Epidermal melanocyte (primary cell): ENCODE results near the gene ZNF554.

Source experiments
- DNase-seq: peaks from one replicate; pipeline ENCODE4 v3.0.0; 2011; ENCODE audit warnings: low spot score; ENCODE audit not compliant: insufficient read length

ZNF554 gene

DNA sequence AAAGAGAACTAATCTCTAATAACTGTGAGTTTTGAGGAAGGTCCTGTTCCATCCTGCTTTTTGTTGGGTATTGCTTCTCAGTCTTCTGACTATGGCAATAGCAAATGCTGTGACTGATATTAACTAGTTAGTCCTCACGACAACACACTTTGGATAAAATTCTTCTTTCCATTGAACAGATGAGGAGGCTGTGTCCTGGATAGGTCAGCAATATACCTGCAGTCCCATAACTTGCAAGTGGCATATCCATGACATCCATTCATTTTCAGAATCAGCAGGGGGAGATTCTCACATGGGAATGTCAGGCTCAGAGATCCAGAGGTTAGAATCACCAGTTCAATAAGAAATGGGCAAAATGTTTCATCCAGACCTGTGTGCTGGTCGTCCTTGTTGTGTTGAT is 7.4 kb downstream of the ZNF554 start:
- DNase-seq, result no peak

DNA sequence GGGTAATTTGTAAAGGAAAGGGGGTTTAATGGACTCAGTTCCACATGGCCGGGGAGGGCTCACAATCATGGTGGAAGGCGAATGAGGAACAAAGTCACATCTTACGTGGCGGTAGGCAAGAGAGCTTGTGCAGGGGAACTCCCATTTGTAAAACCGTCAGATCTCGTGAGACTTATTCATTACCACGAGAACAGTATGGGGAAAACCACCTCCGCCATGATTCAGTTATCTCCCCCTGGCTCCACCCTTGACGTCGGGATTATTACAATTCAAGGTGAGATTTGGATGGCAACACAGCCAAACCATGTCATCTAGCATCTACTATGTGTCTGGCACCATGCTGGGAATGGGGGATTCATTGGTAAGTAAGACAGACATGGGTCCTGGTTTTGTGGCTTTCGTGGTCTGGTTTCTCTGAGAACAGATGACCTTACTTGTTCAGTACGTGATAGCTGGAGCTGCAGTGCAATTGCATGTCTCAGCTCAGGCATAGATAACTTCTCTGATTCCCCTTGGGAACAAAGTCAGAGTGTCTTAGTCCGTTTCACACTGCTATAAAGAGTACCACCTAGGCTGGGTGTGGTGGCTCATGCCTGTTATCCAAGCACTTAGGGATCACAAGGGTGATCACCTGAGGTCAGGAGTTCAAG is 8.3 kb downstream of the ZNF554 start:
- DNase-seq, result no peak

DNA sequence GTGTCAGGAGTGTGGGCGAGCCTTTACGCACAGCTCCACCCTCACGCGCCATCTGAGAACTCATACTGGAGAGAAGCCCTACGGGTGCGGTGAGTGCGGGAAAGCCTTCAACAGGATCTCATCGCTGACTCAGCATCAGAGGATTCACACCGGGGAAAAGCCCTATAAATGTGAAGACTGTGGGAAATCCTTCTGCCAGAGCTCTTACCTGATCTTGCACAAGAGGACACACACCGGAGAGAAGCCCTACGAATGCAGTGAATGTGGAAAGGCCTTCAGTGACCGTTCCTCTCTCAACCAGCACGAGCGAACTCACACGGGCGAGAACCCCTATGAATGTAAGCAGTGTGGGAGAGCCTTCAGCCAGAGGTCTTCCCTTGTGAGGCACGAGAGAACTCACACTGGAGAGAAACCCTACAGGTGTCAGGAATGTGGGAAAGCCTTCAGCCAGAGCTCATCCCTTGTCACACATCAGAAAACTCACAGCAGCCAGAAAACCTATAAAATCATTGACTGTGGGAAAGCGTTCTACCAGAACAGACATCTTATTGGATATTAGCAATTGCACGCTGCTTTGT is 14.7 kb downstream of the ZNF554 start:
- no peak for DNase-seq

DNA sequence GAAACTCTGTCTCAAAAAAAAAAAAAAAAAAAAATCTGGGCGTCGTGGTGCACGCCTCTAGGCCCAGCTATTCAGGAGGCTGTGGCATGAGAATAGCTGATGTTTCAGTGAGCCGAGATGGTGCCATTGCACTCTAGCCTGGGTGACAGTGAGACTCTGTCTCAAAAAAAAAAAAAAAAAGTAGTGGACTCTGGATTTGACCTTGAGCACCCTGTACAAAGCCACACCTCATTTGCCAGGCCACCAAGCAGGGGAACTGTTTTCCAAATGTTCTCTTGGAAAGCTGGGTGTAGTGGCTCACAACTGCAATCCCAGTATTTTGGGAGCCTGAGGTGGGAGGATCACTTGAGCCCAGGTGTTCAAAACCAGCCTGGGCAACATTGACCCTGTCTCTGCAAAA is 17.8 kb downstream of the ZNF554 start:
- no peak for DNase-seq

DNA sequence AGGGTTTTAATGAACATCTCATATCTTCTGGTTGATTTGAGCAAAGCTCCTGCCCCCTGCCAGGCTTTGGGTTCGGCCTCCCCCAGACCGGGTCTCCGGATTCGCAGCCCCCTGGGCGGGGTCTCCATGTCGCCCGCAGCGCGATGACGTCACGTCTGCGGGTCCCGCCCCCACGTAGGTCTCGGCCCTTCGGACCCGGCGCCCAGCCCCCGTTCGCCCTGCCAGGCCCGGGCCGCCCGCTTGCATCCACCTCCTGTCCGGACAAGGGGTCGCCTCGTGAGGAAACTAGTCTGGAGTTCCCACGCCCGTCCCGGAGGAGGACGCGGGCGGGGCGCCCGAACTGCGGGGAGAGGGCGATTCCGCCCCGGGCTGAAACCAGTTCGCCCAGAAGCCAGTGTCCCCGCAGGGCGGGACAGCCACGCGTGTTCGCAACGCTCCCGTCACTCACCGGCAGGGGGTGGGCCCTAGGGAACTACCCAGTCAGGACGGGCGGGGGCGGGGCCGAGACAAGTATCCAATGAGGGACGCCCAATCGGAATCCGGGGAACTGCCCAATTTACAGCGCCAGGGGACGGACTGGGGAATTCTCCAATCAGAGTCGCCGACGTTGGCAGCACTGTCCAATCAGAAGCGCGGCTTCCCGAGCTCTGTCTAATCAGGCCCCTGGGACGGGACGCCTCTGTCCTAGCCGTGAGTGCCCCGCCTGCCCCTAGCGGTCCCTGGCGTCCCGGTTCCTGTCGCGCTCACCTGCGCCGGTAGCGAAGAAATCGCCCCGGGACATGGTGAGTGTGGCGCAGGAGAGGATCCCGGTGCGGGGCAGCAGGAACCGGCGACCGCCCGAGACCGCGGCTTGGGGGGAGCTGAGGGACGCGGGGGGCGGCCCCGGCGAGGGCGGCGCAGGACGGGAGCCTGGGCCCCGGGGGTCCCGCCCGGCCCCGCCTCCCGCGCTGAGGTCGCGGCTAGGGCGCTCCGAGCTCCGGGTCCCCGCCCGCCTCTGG is 21.4 kb downstream of the ZNF554 start, which contains the start of gene ZNF555:
Gene ZNF555 (plus strand): TSS at position 682 of the 998 bp plus-strand sequence. CDS start 98 bp downstream, at position 780.
- peak; percentile 98 for DNase-seq

DNA sequence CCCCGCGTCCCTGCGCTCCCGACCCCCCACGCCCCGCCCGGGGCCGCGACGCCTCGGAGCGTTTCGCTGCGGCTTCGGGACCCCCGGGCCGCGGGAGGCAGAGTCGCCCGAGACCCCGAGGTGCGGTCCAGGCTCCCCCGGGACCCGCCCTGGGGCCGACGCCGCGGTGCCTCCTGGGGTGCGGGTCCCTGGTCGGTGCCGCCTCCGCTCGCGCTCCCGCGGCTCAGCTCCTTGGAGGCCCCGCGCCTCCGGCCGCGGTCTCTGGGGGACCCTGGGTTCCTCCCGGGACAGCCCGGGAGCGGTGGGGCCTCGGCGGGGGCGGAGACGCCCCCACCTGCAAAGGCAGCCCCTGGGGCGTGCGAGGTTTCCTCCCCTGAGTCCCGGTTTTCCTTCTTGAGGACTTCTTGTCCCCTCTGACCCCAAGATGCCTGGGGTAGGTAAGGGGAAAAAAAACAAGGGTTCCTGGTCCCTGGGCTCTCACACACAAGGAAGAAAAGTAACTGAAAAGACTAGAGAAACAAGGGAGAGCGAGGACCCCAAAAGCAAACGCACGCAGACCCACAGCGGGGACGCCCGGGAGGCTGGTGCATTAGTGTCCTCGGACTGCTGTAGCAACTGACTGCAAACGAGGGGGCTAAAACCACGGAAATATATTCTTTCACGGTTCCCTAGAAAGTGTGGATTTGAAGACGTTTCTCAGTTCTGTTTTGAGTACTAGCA is 22.3 kb downstream of the ZNF554 start:
- DNase-seq, result no peak

DNA sequence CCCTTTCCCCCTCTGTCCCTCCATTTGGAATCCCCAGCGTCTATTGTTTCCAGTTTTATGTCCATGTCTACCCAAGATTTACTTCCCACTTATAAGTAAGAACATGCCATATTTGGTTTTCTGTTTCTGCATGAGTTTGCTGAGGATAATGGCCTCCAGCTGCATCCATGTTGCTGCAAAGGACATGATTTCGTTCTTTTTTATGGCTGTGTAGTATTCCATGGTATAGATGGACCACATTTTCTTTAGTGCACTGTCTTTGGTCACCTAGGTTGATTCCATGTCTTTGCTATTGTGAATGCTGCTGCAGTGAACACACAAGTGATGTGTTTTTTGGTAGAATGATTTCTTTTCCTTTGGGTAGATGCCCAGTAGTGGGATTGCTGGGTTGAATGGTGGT is 25.4 kb downstream of the ZNF554 start:
- no peak for DNase-seq

DNA sequence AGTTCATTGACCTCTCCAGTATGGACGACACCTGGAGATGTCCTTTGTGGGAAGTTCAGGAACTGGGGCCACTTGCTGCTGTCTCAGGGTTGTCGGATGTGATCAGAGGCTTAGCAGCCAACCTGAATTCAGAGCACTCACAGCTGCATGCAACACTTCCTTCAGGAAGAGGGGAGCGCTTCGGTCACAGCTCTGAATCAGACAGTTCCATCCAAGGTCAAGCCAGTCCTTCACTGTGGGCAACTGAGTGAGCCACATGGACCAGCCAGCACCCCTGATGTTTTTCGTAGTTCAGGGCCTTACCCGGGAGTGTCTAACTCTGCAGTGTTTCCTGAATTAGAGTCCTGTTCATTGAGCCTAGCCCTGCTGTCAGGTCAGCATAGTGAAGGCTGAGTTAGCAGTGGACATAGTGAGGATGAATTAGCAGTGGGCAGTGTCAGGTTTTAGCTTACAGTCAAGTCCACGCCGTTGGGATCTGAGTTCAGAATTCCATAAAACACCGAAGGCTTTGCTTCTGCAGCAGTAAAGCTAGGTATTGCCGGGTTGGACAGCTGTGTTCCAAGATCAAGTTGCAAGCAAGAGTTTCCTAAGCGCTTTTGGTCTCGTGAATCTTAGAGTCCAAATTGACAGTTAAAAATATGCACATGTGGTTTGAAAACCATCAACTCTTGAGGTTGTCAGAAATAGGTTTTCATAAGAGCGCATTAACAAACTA is 26.7 kb downstream of the ZNF554 start:
- DNase-seq, result no peak

DNA sequence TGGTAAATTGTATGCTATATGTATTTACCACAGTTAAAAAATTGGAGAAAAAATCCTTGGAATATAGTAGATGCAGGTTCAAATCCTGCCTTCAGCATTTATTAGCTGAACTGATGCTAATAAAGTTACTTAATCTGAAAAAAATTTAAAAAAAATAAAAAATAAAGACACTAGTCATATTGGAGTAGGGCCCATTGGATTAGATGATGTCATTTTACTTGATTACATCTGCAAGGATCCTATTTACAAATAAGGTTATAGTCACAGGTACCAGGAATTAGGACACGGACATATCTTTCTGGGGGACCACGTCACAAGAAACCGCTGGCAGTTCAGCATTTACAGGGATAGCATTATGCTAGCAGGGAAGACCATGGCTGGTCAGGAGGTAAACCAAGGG is 27.8 kb downstream of the ZNF554 start:
- no peak for DNase-seq

DNA sequence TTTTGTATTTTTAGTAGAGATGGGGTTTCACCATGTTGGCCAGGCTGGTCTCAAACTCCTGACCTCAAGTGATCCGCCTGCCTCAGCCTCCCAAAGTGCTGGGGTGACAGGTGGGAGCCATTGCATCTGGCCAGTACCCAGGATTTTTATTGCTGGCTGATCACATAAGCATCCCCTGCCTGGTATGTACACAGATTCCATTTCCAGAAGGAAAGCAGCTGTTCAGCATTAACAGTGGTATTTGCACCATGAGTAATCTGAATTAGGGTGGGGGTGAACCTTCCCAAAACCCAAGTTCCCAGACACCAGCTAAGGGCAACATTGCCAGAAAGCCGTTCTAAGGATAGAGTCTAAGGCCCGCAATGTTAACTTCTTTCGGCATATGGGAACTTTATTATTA is 28.9 kb downstream of the ZNF554 start:
- DNase-seq, result no peak

DNA sequence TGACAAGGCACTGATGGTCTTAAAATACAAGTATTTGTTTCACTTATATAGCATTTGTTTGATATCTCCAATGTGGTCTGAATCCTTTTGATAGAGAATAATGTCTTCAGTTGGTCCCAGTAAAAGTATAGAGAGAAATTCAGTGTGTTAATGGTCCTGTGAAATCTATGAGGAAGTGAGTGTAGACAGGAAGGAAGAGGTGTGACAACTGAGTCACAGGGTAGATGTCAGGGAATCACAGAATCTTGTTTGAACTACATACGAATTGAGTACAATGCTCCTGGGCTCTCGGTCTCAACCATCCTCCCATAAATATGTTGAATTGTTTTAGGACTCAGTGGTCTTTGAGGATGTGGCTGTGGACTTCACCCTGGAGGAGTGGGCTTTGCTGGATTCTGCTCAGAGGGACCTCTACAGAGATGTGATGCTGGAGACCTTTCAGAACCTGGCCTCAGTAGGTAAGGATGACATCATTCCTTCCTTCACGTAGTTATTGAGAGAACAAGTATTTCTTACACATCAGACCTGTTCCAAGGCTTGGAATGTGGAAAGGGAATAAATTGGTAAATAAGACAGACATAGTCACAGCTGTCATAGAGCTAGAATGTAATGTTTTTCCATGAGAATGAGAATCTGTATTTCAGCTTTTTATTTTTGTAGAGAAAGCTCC is 30.7 kb downstream of the ZNF554 start:
- no peak for DNase-seq

DNA sequence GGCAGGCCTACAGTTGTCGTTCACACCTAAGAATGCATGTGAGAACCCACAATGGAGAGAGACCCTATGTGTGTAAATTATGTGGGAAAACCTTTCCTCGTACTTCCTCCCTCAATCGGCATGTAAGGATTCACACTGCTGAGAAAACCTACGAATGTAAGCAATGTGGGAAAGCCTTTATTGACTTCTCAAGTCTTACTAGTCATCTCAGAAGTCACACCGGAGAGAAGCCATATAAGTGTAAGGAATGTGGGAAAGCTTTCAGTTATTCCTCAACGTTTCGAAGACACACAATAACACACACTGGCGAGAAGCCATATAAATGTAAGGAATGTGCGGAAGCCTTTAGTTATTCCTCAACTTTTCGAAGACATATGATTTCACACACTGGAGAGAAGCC is 32.9 kb downstream of the ZNF554 start:
- no peak for DNase-seq

DNA sequence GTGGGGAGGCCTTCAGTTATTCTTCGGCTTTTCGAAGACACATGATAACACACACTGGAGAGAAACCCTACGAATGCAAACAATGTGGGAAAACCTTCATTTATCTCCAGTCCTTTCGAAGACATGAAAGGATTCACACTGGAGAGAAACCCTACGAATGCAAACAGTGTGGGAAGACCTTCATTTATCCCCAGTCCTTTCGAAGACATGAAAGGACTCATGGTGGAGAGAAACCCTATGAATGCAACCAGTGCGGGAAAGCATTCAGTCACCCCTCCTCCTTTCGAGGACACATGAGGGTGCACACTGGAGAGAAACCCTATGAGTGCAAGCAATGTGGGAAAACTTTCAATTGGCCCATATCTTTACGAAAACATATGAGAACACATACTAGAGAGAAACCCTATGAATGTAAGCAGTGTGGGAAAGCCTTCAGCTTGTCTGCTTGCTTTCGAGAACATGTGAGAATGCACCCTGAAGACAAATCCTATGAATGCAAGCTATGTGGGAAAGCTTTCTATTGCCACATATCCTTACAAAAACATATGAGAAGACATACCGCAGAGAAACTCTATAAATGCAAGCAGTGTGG is 33.4 kb downstream of the ZNF554 start:
- DNase-seq, result no peak

DNA sequence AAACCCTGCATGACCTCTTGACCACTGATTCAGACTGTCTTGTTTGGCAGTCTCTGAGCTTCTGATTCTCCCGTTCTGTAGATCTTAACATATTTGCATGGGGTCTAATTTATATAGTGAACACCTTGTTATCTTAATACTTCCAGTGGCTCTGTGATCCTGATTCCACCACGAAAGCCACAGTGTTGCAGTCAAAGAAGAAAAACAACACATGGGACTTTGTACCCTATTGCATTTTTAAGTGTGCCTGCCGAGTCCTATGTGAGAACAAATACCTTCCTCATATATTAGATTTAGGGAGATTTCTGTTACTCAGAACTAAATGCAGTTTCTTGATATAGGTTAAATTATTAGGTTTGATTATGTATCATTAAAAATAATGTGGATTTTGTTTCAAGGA is 35.2 kb downstream of the ZNF554 start:
- DNase-seq, result no peak

DNA sequence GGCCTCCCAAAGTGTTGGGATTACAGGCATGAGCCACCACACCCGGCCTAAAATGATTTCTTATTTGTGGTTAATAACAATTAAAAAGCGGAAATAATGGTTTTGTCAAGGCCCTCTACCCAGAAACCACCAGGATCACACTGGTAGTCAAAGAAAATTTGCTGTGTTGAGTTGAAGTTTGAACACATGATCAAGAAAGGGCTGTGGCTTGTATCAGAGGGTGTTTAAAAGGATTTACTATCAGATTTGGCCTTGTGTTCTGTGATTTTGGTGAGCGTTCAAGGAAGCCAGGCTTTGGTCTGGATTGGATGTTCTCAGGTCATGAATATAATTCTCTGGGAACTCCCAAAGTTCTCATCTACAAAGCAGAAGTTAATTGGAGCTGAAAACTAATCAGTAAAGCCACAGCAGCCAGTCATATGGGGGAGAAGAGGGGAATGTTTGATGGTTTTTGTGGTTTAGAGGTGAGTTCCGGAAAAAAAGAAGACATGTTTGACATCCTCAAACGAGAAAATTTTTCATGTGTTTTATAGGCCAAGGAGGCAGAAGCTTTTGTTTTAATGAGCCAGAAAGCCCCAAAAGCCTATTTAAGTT is 36.9 kb downstream of the ZNF554 start:
- no peak for DNase-seq

DNA sequence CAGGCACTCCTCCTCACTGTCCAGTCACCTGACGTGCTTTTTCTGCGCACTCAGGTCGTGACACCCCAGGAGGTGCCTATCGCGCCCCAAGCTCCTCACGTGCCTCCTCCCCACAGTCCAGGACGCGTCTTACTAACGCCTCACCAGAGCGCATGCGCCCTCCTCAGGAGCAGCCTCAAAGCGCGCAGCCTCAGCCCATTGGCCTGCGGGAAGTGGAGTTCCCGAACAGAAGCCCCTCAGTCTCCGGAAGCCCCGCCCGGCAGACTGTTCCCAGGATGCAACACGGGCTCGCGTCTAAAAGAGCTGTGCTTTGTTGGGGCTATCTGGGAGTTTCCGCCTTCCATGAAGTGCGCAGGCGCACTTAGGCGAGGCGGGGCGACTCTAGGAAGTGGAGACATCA is 39.2 kb downstream of the ZNF554 start:
- no peak for DNase-seq

DNA sequence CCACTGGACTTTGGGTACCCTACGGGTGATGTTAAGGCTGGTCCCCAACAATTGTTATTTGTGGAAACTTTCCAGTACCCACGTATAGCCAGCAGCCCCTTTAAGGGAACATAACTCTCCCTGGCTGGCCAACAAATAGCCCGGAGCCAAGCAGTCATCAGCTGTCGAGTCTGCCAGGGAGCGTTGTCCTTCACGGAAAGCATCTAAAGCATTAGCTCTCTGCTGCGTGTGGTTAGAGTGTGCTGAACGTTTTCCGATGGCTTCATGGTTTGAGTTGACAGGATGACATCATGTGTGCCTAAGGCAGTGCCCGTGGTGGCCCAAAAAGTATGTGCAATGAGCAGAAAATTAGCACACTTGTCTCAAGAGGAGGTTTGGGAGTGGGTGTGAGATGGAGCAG is 44.1 kb downstream of the ZNF554 start:
- no peak for DNase-seq

DNA sequence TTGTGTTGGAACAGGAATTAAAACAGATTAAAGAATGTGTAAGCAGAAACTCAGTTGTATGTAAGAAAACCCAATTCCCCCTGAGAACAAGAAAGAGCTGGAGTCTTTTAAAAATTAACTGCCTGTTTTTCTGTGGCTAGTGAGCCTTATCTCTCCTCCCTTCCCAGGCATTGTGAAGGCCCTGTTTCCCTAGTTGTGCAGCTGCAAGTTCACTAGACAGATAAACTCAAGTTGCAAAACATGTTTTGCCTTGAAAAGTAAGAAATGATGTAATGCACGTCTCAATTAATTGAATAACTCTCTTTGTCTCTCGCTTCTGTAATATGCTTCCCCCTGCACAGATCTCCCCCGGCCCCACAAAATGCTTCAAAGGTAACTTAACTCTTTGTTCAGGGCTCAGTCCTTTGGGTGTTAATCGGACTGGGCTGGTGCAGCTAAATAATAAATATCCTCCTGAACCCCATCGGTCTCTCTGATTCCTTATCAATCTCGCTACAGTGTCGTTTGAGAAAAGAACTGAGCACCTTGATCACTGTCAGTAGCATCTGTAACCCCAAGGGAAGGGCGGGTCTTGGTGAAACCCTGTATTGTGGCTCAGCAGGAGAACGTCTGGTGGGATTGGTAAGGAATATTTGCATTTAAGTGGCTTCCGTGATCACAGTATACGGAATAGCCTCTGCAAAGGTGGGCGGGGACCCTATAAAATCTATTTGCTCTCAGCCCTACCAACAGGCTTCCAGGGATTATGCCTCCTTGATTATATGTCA is 45.8 kb downstream of the ZNF554 start:
- DNase-seq, result no peak

DNA sequence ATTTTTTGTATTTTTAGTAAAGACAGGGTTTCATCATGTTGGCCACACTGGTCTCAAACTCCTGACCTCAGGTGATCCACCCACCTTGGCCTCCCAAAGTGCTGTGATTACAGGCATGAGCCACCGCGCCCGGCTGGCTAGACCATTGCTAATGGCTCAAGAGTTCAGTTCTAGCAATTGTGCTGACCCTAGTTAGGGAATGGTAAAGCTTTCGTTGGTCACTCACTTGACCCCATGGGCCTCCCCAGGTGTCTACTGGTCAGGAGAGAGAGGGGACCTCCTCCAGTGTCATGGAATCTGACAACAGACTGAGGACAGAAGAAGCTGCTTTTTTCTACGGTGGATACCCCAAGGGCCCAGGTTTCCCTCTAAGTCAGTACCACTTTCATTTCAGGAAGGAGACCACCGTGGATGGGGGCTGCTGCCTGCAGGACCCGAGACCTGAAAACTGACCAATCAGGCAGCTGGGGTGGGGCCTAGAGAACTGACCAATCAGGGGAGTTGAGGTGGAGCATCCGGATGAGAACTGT is 46.9 kb downstream of the ZNF554 start:
- DNase-seq, result no peak
